ENCODE measurements around the gene VPS37C. TPM values are rescaled to one million over a fixed set of nuclear protein-coding genes. Genes with fewer than 3 reads are reported as not detected.
A peak's percentile ranks its signal among the peaks of the same experiment; 100 is the strongest.

The VPS37C gene
- total RNA-seq, 1 experiment from 2014 or later: 23.1 TPM

- no TSS peak for BruUV-seq (replicated peaks)
- Histone ChIP-seq H3K9me3 (ENCODE audit: control insufficient read depth in 1 of 2, insufficient read depth in 1 of 2, low read depth in 1 of 2, low read length in 2 of 2) (no peaks in the 10 kb centered on the region), H3K4me3 (replicated peaks in 1 of 2; ENCODE audit: low read depth in 1 of 2, low read length in 2 of 2) (no peak overlapping the region), H3K4me1 (ENCODE audit: control insufficient read depth in 1 of 2, insufficient read depth in 2 of 2, low read length in 2 of 2) (no peaks in the 10 kb centered on the region), H3K79me2 (ENCODE audit: insufficient read depth, low read length) (no peaks in the 10 kb centered on the region), H3K36me3 (ENCODE audit: control insufficient read depth in 1 of 2, insufficient read depth in 2 of 2, low read length in 2 of 2) (no peaks in the 10 kb centered on the region), H3K4me2 (ENCODE audit: low read length) (no peak overlapping the region), H2AFZ (ENCODE audit: low read depth, low read length, poor library complexity, severe bottlenecking) (no peak overlapping the region), H3K9ac (ENCODE audit: low read length) (no peak overlapping the region), H3K9me2 (ENCODE audit: insufficient read depth) (no peaks in the 10 kb centered on the region), H3K27me3 (ENCODE audit: insufficient read depth, low read length) (no peaks in the 10 kb centered on the region), H4K20me1 (ENCODE audit: insufficient read depth) (no peaks in the 10 kb centered on the region), H3K27ac (ENCODE audit: low read depth, low read length) (no peak overlapping the region)
- POLR2A ChIA-PET: no interaction called here
- CTCF ChIA-PET: no interaction called here
- no peak for DNase-seq (ENCODE audit: low read depth, low spot score)
- intact Hi-C loops (cut with micrococcal nuclease): loop anchor here (5.0 to 10.0 kb wide), 2 partner anchors 108 to 275 kb away; partner anchors contain the start of gene TMEM109
- RAD21 ChIA-PET (ENCODE audit: low non-redundant PET in 1 of 2, low total read pairs in 2 of 2, uncharacterized antibody in 2 of 2, unreplicated experiment in 2 of 2): no interaction called here
- no peak for ATAC-seq
- TF ChIP-seq CEBPB (IDR thresholded peaks at IDR 0.05; ENCODE audit: low read depth) (no peak), ELF1 (IDR thresholded peaks at IDR 0.05; ENCODE audit: borderline replicate concordance, low read depth) (no peak), SRF (IDR thresholded peaks at IDR 0.05; ENCODE audit: low read depth) (no peak)
Measured at GRCh38 chr11:61189933-61190332, 28.7 kb upstream of the VPS37C start.

GRCh38 chr11:61187505-61188130 lies 26.4 kb upstream of the VPS37C start:
- H2AFZ ChIP-seq (ENCODE audit: low read depth, low read length, poor library complexity, severe bottlenecking): peak overlapping the region; percentile 82
- CTCF ChIA-PET: interaction anchor here (0.6 to 3.2 kb wide), 7 partner anchors 10 to 356 kb away, joined by 3 to 11 read pairs (median 3); partner anchors contain the start of gene CD6
- DNase-seq (ENCODE audit: low read depth, low spot score) (peak; percentile 74), ATAC-seq (peak; percentile 93)
- no peaks in the 10 kb centered on the region for H4K20me1 ChIP-seq (ENCODE audit: insufficient read depth)
- RAD21 ChIA-PET (ENCODE audit: low non-redundant PET in 1 of 2, low total read pairs in 2 of 2, uncharacterized antibody in 2 of 2, unreplicated experiment in 2 of 2): no interaction called here
- no peak overlapping the region for H3K4me2 ChIP-seq (ENCODE audit: low read length)
- H3K36me3 ChIP-seq (ENCODE audit: control insufficient read depth in 1 of 2, insufficient read depth in 2 of 2, low read length in 2 of 2): no peaks in the 10 kb centered on the region
- no peak overlapping the region for H3K9ac ChIP-seq (ENCODE audit: low read length)
- H3K9me2 ChIP-seq (ENCODE audit: insufficient read depth): no peaks in the 10 kb centered on the region
- H3K4me3 ChIP-seq (replicated peaks in 1 of 2; ENCODE audit: low read depth in 1 of 2, low read length in 2 of 2): no peak overlapping the region
- intact Hi-C loops (cut with micrococcal nuclease): loop anchor here (1.0 to 10.0 kb wide), 6 partner anchors 58 to 413 kb away; partner anchors contain the start of genes CD6 and TMEM109
- TF ChIP-seq REST (IDR thresholded peaks at IDR 0.05; ENCODE audit: low read depth) (no peak), EZH2 (IDR thresholded peaks at IDR 0.05) (no peak), RAD21 (IDR thresholded peaks at IDR 0.05; ENCODE audit: low read depth) (peak; percentile 95), CTCF (IDR thresholded peaks at IDR 0.05 in 2 of 3, conservative IDR thresholded peaks at IDR 0.05 in 1 of 3; ENCODE audit: borderline replicate concordance in 1 of 3, insufficient read depth in 1 of 3, low read depth in 2 of 3, low read length in 2 of 3) (peak; percentile 88 to 95 (median 93))
- H3K27ac ChIP-seq (ENCODE audit: low read depth, low read length): no peak overlapping the region
- no peaks in the 10 kb centered on the region for H3K79me2 ChIP-seq (ENCODE audit: insufficient read depth, low read length)
- H3K4me1 ChIP-seq (ENCODE audit: control insufficient read depth in 1 of 2, insufficient read depth in 2 of 2, low read length in 2 of 2): no peaks in the 10 kb centered on the region
- POLR2A ChIA-PET: no interaction called here
- H3K27me3 ChIP-seq (ENCODE audit: insufficient read depth, low read length): no peaks in the 10 kb centered on the region
- no TSS peak for BruUV-seq (replicated peaks)
- H3K9me3 ChIP-seq (ENCODE audit: control insufficient read depth in 1 of 2, insufficient read depth in 1 of 2, low read depth in 1 of 2, low read length in 2 of 2): no peaks in the 10 kb centered on the region

Measured in HCT116 (cell line).